ENCODE results near the gene NKPD1. TPM values are rescaled to one million over a fixed set of nuclear protein-coding genes. Genes with fewer than 3 reads are reported as not detected.

Gene NKPD1
- total and polyA plus RNA-seq, 10 of the 15 experiments (the other 5 are each of a cell fraction or from before 2014, with no cell fraction given) = 0.05 to 0.18 (median 0.06) TPM; not detected in 7

- no peak for TF ChIP-seq PAX8 (IDR thresholded peaks at IDR 0.05)
- no peak for TF ChIP-seq ZBED1 (IDR thresholded peaks at IDR 0.05; ENCODE audit: borderline replicate concordance)
- TF ChIP-seq KDM1A (IDR thresholded peaks at IDR 0.05; ENCODE audit: borderline replicate concordance) = no peak
- TF ChIP-seq NFXL1 (IDR thresholded peaks at IDR 0.05; ENCODE audit: borderline replicate concordance) = no peak
- no peak for TF ChIP-seq NFIC (IDR thresholded peaks at IDR 0.05; ENCODE audit: low read depth, low read length)
- TF ChIP-seq MYC (IDR thresholded peaks at IDR 0.05; ENCODE audit: insufficient read depth, insufficient read length, insufficient replicate concordance, low read length, severe bottlenecking) = no peak
- no peak for TF ChIP-seq TCF3 (IDR thresholded peaks at IDR 0.05; ENCODE audit: borderline replicate concordance, insufficient read depth, low read depth, low read length)
- no peak for TF ChIP-seq SP1 (IDR thresholded peaks at IDR 0.05; ENCODE audit: low read depth, low read length)
- no peak for TF ChIP-seq DPF2 (IDR thresholded peaks at IDR 0.05)
- TF ChIP-seq RCOR1 (conservative IDR thresholded peaks at IDR 0.05; ENCODE audit: low read depth, low read length) = no peak
- TF ChIP-seq POLR2AphosphoS2 (IDR thresholded peaks at IDR 0.05; ENCODE audit: low read depth, low read length) = peak; percentile 48; the same call in 1 of the 2 replicates
- peak; percentile 86; the same call in 1 of the 2 replicates for TF ChIP-seq NFYB (IDR thresholded peaks at IDR 0.05; ENCODE audit: insufficient read depth, low read depth, low read length)
- TF ChIP-seq SMC3 (IDR thresholded peaks at IDR 0.05; ENCODE audit: borderline replicate concordance, low read length) = no peak
- TF ChIP-seq RELB (IDR thresholded peaks at IDR 0.05; ENCODE audit: low read depth) = peak; percentile 22; the same call in 1 of the 2 replicates
- TF ChIP-seq HDGF (IDR thresholded peaks at IDR 0.05) = no peak
- no peak for TF ChIP-seq ZNF622 (IDR thresholded peaks at IDR 0.05)
- no peak for TF ChIP-seq CHD4 (IDR thresholded peaks at IDR 0.05)
- TF ChIP-seq HCFC1 (IDR thresholded peaks at IDR 0.05; ENCODE audit: low read length) = no peak
- TF ChIP-seq CREM (IDR thresholded peaks at IDR 0.05; ENCODE audit: low read depth) = no peak
- TF ChIP-seq TCF12 (IDR thresholded peaks at IDR 0.05; ENCODE audit: low read depth, low read length) = no peak
- TF ChIP-seq IKZF1 (conservative IDR thresholded peaks at IDR 0.05) = no peak; the same call in 1 of the 2 replicates
- TF ChIP-seq TAF1 (IDR thresholded peaks at IDR 0.05; ENCODE audit: borderline replicate concordance, low read depth, low read length) = peak; percentile 61
- TF ChIP-seq MTA2 (IDR thresholded peaks at IDR 0.05; ENCODE audit: low read depth) = no peak
- no peak for TF ChIP-seq JUNB (IDR thresholded peaks at IDR 0.05)
- no peak for TF ChIP-seq SIX5 (IDR thresholded peaks at IDR 0.05; ENCODE audit: low read depth, low read length, severe bottlenecking)
- TF ChIP-seq, protein P1, sequence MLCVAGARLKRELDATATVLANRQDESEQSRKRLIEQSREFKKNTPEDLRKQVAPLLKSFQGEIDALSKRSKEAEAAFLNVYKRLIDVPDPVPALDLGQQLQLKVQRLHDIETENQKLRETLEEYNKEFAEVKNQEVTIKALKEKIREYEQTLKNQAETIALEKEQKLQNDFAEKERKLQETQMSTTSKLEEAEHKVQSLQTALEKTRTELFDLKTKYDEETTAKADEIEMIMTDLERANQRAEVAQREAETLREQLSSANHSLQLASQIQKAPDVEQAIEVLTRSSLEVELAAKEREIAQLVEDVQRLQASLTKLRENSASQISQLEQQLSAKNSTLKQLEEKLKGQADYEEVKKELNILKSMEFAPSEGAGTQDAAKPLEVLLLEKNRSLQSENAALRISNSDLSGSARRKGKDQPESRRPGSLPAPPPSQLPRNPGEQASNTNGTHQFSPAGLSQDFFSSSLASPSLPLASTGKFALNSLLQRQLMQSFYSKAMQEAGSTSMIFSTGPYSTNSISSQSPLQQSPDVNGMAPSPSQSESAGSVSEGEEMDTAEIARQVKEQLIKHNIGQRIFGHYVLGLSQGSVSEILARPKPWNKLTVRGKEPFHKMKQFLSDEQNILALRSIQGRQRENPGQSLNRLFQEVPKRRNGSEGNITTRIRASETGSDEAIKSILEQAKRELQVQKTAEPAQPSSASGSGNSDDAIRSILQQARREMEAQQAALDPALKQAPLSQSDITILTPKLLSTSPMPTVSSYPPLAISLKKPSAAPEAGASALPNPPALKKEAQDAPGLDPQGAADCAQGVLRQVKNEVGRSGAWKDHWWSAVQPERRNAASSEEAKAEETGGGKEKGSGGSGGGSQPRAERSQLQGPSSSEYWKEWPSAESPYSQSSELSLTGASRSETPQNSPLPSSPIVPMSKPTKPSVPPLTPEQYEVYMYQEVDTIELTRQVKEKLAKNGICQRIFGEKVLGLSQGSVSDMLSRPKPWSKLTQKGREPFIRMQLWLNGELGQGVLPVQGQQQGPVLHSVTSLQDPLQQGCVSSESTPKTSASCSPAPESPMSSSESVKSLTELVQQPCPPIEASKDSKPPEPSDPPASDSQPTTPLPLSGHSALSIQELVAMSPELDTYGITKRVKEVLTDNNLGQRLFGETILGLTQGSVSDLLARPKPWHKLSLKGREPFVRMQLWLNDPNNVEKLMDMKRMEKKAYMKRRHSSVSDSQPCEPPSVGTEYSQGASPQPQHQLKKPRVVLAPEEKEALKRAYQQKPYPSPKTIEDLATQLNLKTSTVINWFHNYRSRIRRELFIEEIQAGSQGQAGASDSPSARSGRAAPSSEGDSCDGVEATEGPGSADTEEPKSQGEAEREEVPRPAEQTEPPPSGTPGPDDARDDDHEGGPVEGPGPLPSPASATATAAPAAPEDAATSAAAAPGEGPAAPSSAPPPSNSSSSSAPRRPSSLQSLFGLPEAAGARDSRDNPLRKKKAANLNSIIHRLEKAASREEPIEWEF (IDR thresholded peaks at IDR 0.05; ENCODE audit: insufficient replicate concordance, low read depth, low read length) = no peak
Observed at GRCh38 chr19:45177817-45178261, 17.1 kb upstream of the NKPD1 start, which contains the start of gene TRAPPC6A (continued).
